ENCODE data around the gene MRGPRD. TPM values are rescaled to one million over a fixed set of nuclear protein-coding genes. Genes with fewer than 3 reads are reported as not detected.

Gene MRGPRD
- total and polyA plus RNA-seq, 2 of the 8 experiments (the other 6 are each of a cell fraction or from before 2014, with no cell fraction given) = not detected

- H3K79me2 ChIP-seq (ENCODE audit: control insufficient read depth in 1 of 2, insufficient read depth in 2 of 2, low read length in 2 of 2) = no peaks in the 10 kb centered on the region
- no peak overlapping the region for H3K9ac ChIP-seq (replicated peaks in 1 of 4; ENCODE audit: extremely low read depth in 1 of 4, low read depth in 3 of 4, low read length in 3 of 4)
- H2BK120ac ChIP-seq (replicated peaks; ENCODE audit: low read depth, low read length) = no peak overlapping the region
- no peaks in the 10 kb centered on the region; the same call in 1 of the 2 replicates for H3K79me1 ChIP-seq (ENCODE audit: low read depth, low read length)
- peaks cover 3 to 6% of the 10 kb centered on the region in 2 experiments for H4K20me1 ChIP-seq (replicated peaks in 1 of 2; ENCODE audit: control insufficient read depth in 1 of 2, insufficient read depth in 2 of 2, low read length in 2 of 2)
- DNase-seq (ENCODE audit: low read depth in 1 of 2, low spot score in 2 of 2) = no peak
- no peak for FAIRE-seq
- H3K27me3 ChIP-seq (replicated peaks in 1 of 4; ENCODE audit: control insufficient read depth in 3 of 4, extremely low read depth in 1 of 4, insufficient read depth in 3 of 4, low read length in 3 of 4) = no peaks in the 10 kb centered on the region
- H2BK15ac ChIP-seq (ENCODE audit: low read length) = no peak overlapping the region
- no peak overlapping the region; the same call in 1 of the 2 replicates for H3K27ac ChIP-seq (ENCODE audit: low read depth, low read length)
- H3K9me3 ChIP-seq (ENCODE audit: insufficient read depth in 2 of 2, low read depth in 1 of 2, low read length in 1 of 2) = no peaks in the 10 kb centered on the region
- no peaks in the 10 kb centered on the region for H3K4me1 ChIP-seq (replicated peaks in 1 of 4; ENCODE audit: control insufficient read depth in 3 of 4, insufficient read depth in 4 of 4, low read length in 3 of 4)
- CTCF ChIA-PET (ENCODE audit: partially characterized antibody) = interaction anchor here (0.6 to 1.7 kb wide), 4 partner anchors 12 to 723 kb away, joined by 3 to 7 read pairs (median 4); no protein-coding TSS in a partner anchor
- H3K18ac ChIP-seq (ENCODE audit: extremely low read depth, low read length) = no peak overlapping the region
- no peak overlapping the region for H2BK12ac ChIP-seq (ENCODE audit: low read depth, low read length)
- H3K4ac ChIP-seq (replicated peaks; ENCODE audit: insufficient read length, low read depth, low read length) = no peak overlapping the region
- H2BK20ac ChIP-seq (ENCODE audit: low read length) = no peak overlapping the region
- no peak overlapping the region for H4K8ac ChIP-seq (ENCODE audit: extremely low read depth, insufficient read depth, low read length)
- H3K4me3 ChIP-seq (ENCODE audit: extremely low read depth in 1 of 4, insufficient read depth in 2 of 4, low read depth in 3 of 4, low read length in 4 of 4) = no peak overlapping the region
- H2BK5ac ChIP-seq (ENCODE audit: low read depth, low read length) = no peak overlapping the region
- H3K36me3 ChIP-seq (ENCODE audit: control insufficient read depth in 2 of 4, insufficient read depth in 4 of 4, low read length in 3 of 4) = peaks cover 4 to 22% (median 14%) of the 10 kb centered on the region in 4 experiments; a peak in 5 of 8 replicates
- H3K14ac ChIP-seq (ENCODE audit: insufficient read length) = no peak overlapping the region
- H3K4me2 ChIP-seq (ENCODE audit: insufficient read depth in 1 of 2, low read depth in 2 of 2, low read length in 2 of 2) = no peak overlapping the region
- POLR2A ChIA-PET (ENCODE audit: partially characterized antibody) = no interaction called here
- no peak overlapping the region for H3K56ac ChIP-seq (replicated peaks; ENCODE audit: insufficient read length, low read depth, low read length)
- H4K91ac ChIP-seq (replicated peaks; ENCODE audit: insufficient read length, low read length) = no peak overlapping the region
- H3K23me2 ChIP-seq (ENCODE audit: low read depth, low read length) = no peaks in the 10 kb centered on the region
- no peak overlapping the region for H2AK5ac ChIP-seq (ENCODE audit: low read depth, low read length)
- no peak overlapping the region for H3K23ac ChIP-seq (ENCODE audit: insufficient read length)
- TF ChIP-seq GTF2F1 (IDR thresholded peaks at IDR 0.05; ENCODE audit: borderline replicate concordance, low read depth, low read length) (no peak), SUZ12 (IDR thresholded peaks at IDR 0.05; ENCODE audit: low read length) (no peak), GABPA (IDR thresholded peaks at IDR 0.05; ENCODE audit: borderline replicate concordance, insufficient read depth, low read length) (no peak), TCF12 (IDR thresholded peaks at IDR 0.05; ENCODE audit: low read depth, low read length) (no peak)
- no peak overlapping the region for H2AFZ ChIP-seq (ENCODE audit: low read length)
- whole genome bisulfite sequencing, 2 experiments (ENCODE audit: extremely low coverage in 1 of 2, insufficient coverage in 1 of 2, insufficient read length in 1 of 2, insufficient replicate concordance in 2 of 2, low coverage in 1 of 2, low lambda C conversion rate in 2 of 2, missing lambda C conversion rate in 1 of 2) = 92% methylated on average over 18 of the region's 18 CpGs; no CpG with 5 or more reads in 1 of the 2 experiments
- H4K5ac ChIP-seq (ENCODE audit: insufficient read length, low read depth, low read length) = no peak overlapping the region
Measured at GRCh38 chr11:68938088-68938487, 42.7 kb downstream of the MRGPRD start.

Measured in H1 (cell line).